ENCODE results near the gene SDC4. TPM values are rescaled to one million over a fixed set of nuclear protein-coding genes. Genes with fewer than 3 reads are reported as not detected.
A peak's percentile ranks its signal among the peaks of the same experiment; 100 is the strongest.

SDC4 gene
- total and polyA plus RNA-seq, 10 donors: 10.4 to 56.1 (median 29.6) TPM

- Histone ChIP-seq H3K27ac (peak overlapping the region in 4 of 8 donors; percentile 21 to 55 (median 39)), H3K36me3 (peaks cover 0 to 6% (median 0%) of the 10 kb centered on the region in 6 donors), H3K4me1 (peaks cover 0 to 94% (median 29%) of the 10 kb centered on the region in 6 donors), H3K4me3 (peak overlapping the region in 1 of 8 donors; percentile 32), H3K9me3 (no peaks in the 10 kb centered on the region), H3K27me3 (replicated peaks in 1 of 7) (peaks cover 0 to 7% (median 0%) of the 10 kb centered on the region in 7 donors)
- 66 to 74% (median 69%) methylated on average over 7 to 16 of the region's 16 CpGs for WGBS, 5 donors
- TF ChIP-seq POLR2A (IDR thresholded peaks at IDR 0.05): no peak
- peak; percentile 18 to 52 (median 34) for TF ChIP-seq POLR2AphosphoS5 (IDR thresholded peaks at IDR 0.05)
- intact Hi-C loops (cut with DNase I; ENCODE audit: low total_unique reads): no loop called here
- DNase-seq: no peak
These were observed 6.0 kb downstream of the SDC4 start for GRCh38 chr20:45341939-45342854.

GRCh38 chr20:45341579-45341938 is 6.7 kb downstream of the SDC4 start:
- Histone ChIP-seq H3K9me3 (no peaks in the 10 kb centered on the region), H3K4me1 (peaks cover 0 to 93% (median 26%) of the 10 kb centered on the region in 6 donors), H3K27me3 (replicated peaks in 1 of 7) (peaks cover 0 to 3% (median 0%) of the 10 kb centered on the region in 7 donors), H3K4me3 (peak overlapping the region in 1 of 8 donors; percentile 32), H3K36me3 (peaks cover 0 to 6% (median 0%) of the 10 kb centered on the region in 6 donors), H3K27ac (peak overlapping the region in 4 of 8 donors; percentile 21 to 55 (median 39))
- TF ChIP-seq POLR2A (IDR thresholded peaks at IDR 0.05) (no peak), POLR2AphosphoS5 (IDR thresholded peaks at IDR 0.05) (no peak), CTCF (IDR thresholded peaks at IDR 0.05 in 8 of 11, conservative IDR thresholded peaks at IDR 0.05 in 3 of 11) (no peak)
- WGBS, 5 donors: 59 to 81% (median 73%) methylated on average over 3 of the region's 3 CpGs
- no peak for DNase-seq
- intact Hi-C loops (cut with DNase I; ENCODE audit: low total_unique reads): no loop called here

GRCh38 chr20:45340951-45341350 is 7.3 kb downstream of the SDC4 start:
- H3K4me3 ChIP-seq: no peak overlapping the region
- no peak for DNase-seq
- 58 to 73% (median 72%) methylated on average over 1 of the region's 1 CpG for WGBS, 5 donors
- intact Hi-C loops (cut with DNase I; ENCODE audit: low total_unique reads): no loop called here
- H3K36me3 ChIP-seq: peaks cover 0 to 6% (median 0%) of the 10 kb centered on the region in 6 donors
- H3K9me3 ChIP-seq: no peaks in the 10 kb centered on the region
- H3K27ac ChIP-seq: peak overlapping the region in 2 of 8 donors; percentile 63 to 66
- peaks cover 0 to 93% (median 26%) of the 10 kb centered on the region in 6 donors for H3K4me1 ChIP-seq
- TF ChIP-seq CTCF (IDR thresholded peaks at IDR 0.05 in 8 of 11, conservative IDR thresholded peaks at IDR 0.05 in 3 of 11) (no peak), POLR2AphosphoS5 (IDR thresholded peaks at IDR 0.05) (no peak), POLR2A (IDR thresholded peaks at IDR 0.05) (no peak)
- peaks cover 0 to under 1% (median 0%) of the 10 kb centered on the region in 7 donors for H3K27me3 ChIP-seq (replicated peaks in 1 of 7)

- peak overlapping the region in 2 of 8 donors; percentile 63 to 66 for H3K27ac ChIP-seq
- TF ChIP-seq POLR2AphosphoS5 (IDR thresholded peaks at IDR 0.05): no peak
- no peak for TF ChIP-seq POLR2A (IDR thresholded peaks at IDR 0.05)
- no peak for TF ChIP-seq CTCF (IDR thresholded peaks at IDR 0.05 in 8 of 11, conservative IDR thresholded peaks at IDR 0.05 in 3 of 11)
- H3K27me3 ChIP-seq (replicated peaks in 1 of 7): no peaks in the 10 kb centered on the region
- intact Hi-C loops (cut with DNase I; ENCODE audit: low total_unique reads): no loop called here
- peaks cover 0 to 87% (median 24%) of the 10 kb centered on the region in 6 donors for H3K4me1 ChIP-seq
- H3K9me3 ChIP-seq: no peaks in the 10 kb centered on the region
- DNase-seq: no peak
- WGBS, 5 donors: 64 to 79% (median 66%) methylated on average over 5 of the region's 5 CpGs
- H3K36me3 ChIP-seq: peaks cover 0 to 12% (median 0%) of the 10 kb centered on the region in 6 donors
- H3K4me3 ChIP-seq: no peak overlapping the region
These were observed 7.9 kb downstream of the SDC4 start for GRCh38 chr20:45340236-45340847.

Measured in spleen (tissue), 11 donors.